Thoracic aorta (tissue), 2 donors: ENCODE data around the gene RNF157. TPM values are rescaled to one million over a fixed set of nuclear protein-coding genes. Genes with fewer than 3 reads are reported as not detected.

ENCODE experiments used
- ATAC-seq: fragments of 150-250 bp; one replicate; pipeline ENCODE4 v1.8.0; 2017; ENCODE audit warnings: low read depth; ENCODE audit not compliant: insufficient number of reproducible peaks, low FRiP score
- DNase-seq: peaks from one replicate; pipeline ENCODE4 v3.0.0-alpha.2; 2020; ENCODE audit warnings: low spot score
- H3K27ac ChIP-seq, 2 donors: fragments of 200-600 bp; sonication (generic); 1 replicate in 1 of 2; 2 replicates in 1 of 2; pipeline ENCODE4 v1.5.1; 2016; ENCODE audit warnings: mild to moderate bottlenecking in 2 of 2, moderate library complexity in 2 of 2
- H3K27me3 ChIP-seq: fragments of 200-600 bp; sonication (generic); replicated peaks from 2 replicates; pipeline ENCODE4 v1.6.0; 2016; ENCODE audit warnings: mild to moderate bottlenecking; ENCODE audit not compliant: insufficient read depth
- H3K36me3 ChIP-seq: fragments of 200-600 bp; sonication (generic); one replicate; pipeline ENCODE4 v1.5.1; 2016
- H3K4me1 ChIP-seq, 2 donors: fragments of 200-600 bp; sonication (generic); 1 replicate in 1 of 2; 2 replicates in 1 of 2; pipeline versions ENCODE4 v1.5.1 to v1.6.0; 2016; ENCODE audit warnings: low read depth in 2 of 2, mild to moderate bottlenecking in 1 of 2; ENCODE audit not compliant: control insufficient read depth in 1 of 2
- H3K4me3 ChIP-seq: fragments of 200-600 bp; sonication (generic); 2 replicates; pipeline ENCODE4 v1.5.1; 2016; ENCODE audit warnings: mild to moderate bottlenecking
- H3K9me3 ChIP-seq: fragments of 200-600 bp; sonication (generic); 2 replicates; pipeline ENCODE4 v1.5.1; 2016
- total RNA-seq, 2 donors: library from RNA; depleted of rRNA; stranded (reverse); fragments of >200 nt; gene quantifications; one replicate each; pipeline versions ENCODE4 v1.1.0 to v1.2.3, GENCODE V29; 2016
- TF ChIP-seq, protein P1 (sequence below): fragments of 200-600 bp; sonication (generic); IDR thresholded peaks from one replicate; pipeline ENCODE4 v1.5.1; 2019; ENCODE audit warnings: antibody characterized with exemption

The RNF157 gene
- total RNA-seq, 2 donors from 2014 or later, result 0.41 to 1.9 TPM

DNA sequence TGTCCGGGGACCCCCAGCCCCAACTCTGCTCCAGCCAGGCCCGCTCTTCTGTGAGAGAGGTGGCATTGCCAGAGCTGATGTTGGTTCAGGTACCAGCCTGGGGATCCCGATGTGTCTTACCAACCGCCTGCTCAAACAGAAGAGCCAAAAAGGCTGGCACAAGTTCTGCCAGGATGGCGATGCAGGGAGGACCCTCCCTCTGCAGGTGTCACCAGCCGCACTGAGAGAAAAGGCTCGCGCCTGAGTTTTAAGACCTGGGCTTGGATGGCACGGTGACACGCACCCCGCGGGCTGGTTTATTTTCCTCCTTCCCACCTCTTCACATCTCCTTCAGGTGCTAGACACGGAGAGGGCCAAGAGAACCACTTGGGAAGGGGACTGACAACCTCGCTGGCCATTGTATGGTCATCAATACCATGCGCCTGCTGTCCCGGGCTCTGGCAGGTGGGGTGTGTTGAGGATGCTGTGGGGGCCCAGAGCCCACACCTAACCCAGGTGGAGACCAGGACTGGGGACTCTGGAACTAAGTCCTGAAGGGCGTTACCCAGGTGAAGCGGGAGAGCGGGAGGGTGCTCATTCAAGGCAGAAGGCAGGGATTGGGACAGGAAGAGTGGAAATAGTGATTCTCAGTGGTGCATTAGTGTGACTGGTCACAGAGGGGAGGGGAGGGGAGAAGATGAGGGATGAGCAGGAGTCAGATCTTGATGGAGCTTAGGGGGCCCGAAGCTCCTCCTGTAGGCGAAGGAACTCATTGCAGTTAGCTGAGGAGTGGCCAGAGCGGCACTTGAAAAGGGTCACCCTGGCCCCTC, 115.5 kb downstream of the RNF157 start:
- no peak overlapping the region for H3K4me3 ChIP-seq
- no peaks in the 10 kb centered on the region for H3K9me3 ChIP-seq
- H3K27me3 ChIP-seq, result no peaks in the 10 kb centered on the region
- H3K36me3 ChIP-seq, result no peaks in the 10 kb centered on the region
- no peak for DNase-seq
- H3K27ac ChIP-seq, result no peak overlapping the region
- peaks cover 0 to 12% of the 10 kb centered on the region in 2 donors for H3K4me1 ChIP-seq
- no peak for ATAC-seq
- TF ChIP-seq, protein P1, sequence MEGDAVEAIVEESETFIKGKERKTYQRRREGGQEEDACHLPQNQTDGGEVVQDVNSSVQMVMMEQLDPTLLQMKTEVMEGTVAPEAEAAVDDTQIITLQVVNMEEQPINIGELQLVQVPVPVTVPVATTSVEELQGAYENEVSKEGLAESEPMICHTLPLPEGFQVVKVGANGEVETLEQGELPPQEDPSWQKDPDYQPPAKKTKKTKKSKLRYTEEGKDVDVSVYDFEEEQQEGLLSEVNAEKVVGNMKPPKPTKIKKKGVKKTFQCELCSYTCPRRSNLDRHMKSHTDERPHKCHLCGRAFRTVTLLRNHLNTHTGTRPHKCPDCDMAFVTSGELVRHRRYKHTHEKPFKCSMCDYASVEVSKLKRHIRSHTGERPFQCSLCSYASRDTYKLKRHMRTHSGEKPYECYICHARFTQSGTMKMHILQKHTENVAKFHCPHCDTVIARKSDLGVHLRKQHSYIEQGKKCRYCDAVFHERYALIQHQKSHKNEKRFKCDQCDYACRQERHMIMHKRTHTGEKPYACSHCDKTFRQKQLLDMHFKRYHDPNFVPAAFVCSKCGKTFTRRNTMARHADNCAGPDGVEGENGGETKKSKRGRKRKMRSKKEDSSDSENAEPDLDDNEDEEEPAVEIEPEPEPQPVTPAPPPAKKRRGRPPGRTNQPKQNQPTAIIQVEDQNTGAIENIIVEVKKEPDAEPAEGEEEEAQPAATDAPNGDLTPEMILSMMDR, result no peak

DNA sequence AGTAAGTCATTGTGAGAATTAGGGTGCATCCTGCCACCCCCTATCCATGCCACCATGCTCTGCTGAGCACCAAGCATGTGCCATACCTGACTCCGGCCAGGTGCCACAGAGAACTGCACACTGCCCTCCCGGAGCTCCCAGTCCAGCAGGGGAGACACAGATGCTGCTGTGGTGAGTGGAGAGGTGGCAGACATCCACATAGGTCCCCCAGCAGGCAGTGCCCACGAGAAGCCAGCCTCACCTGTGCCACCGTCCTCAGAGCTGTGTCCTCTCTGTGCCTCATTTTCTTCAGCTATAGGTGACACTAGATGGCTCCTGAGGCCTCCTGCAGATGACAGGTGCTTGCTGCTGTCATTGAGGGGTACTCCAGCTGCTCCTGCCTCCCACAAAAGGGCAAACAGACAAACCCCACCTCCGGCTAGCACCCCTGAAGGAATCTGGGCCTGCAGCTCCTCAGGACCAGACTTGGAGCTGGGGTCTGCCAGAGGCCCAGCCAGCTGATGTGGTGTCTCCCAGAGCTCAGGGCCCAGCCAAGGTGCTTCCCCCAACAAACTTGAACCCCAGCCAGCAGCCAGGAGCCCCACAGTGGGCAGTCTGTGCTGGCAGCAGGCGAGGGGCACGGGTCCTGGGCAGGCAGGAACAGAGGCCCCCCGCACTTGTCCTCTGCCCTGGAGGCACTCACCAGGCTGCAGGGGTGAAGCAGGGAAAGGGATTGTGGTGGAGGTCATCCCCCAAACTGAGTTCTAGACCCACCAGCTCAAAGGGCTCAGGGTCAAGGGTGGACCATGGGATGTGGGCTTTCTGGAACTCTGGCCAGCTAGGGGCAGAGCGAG, 116.3 kb downstream of the RNF157 start:
- TF ChIP-seq, protein P1, result no peak

DNA sequence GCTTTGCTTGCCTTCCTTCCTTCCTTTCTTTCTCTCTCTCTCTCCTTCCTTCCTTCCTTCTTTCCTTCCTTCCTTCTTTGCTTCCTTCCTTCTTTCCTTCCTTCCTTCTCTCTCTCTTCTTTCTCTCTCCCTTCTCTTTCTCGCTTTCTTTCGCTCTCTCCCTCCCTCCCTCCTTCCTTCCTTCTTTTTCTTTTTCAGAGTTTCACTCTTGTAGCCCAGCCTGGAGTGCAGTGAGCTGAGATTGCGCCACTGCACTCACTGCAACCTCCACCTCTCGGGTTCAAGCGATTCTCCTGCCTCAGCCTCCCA, 117.1 kb downstream of the RNF157 start:
- Histone ChIP-seq H3K4me3 (no peak overlapping the region), H3K4me1 (peaks cover 0 to 12% of the 10 kb centered on the region in 2 donors), H3K27ac (no peak overlapping the region), H3K27me3 (no peaks in the 10 kb centered on the region), H3K9me3 (no peaks in the 10 kb centered on the region), H3K36me3 (no peaks in the 10 kb centered on the region)
- ATAC-seq (no peak), DNase-seq (no peak)
- TF ChIP-seq, protein P1, result no peak

More for the DNA sequence above, 116.3 kb downstream of the RNF157 start:
- ATAC-seq (no peak), DNase-seq (no peak)
- no peaks in the 10 kb centered on the region for H3K9me3 ChIP-seq
- no peak overlapping the region for H3K27ac ChIP-seq
- H3K27me3 ChIP-seq, result no peaks in the 10 kb centered on the region
- peaks cover 0 to 12% of the 10 kb centered on the region in 2 donors for H3K4me1 ChIP-seq
- H3K36me3 ChIP-seq, result no peaks in the 10 kb centered on the region
- no peak overlapping the region for H3K4me3 ChIP-seq

DNA sequence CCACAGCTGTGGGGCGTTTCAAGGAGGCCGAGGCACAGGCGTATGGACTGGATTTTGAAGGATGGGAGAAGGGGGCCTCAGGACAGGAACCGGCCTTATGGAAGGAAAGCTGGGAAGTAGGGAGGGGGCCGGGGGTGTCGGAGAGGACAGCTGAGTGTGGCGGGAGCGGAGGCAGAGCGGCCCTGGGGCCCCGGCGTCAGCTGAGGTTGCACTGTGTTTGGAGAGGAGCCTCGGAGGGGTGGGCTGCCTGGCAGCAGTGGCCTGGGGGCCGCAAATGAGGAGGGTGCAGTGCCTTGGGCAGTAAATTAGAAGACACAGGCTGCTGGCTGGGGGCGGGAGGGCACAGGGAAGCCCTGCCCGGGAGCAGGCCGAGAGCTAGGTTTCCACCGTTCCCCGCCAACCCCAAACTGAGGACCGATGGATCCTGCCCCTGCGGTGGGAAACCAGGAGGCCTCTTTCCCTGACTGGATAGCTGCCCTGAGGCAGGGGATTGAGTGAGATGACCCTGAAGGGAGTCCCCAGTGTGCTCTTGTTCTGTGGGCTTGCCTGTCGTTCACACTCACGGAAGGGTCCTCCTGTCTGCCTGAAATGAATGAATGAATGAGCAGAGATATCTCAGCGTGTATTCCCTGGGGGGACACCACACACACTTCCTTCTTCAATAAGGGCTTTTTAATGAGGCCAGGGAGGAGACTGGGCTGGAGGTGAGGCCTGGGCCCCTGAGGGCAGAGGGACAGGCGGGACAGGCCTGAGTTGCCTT, 117.7 kb downstream of the RNF157 start:
- H3K4me1 ChIP-seq, result peaks cover 0 to 12% of the 10 kb centered on the region in 2 donors
- ATAC-seq, result no peak
- no peaks in the 10 kb centered on the region for H3K27me3 ChIP-seq
- H3K36me3 ChIP-seq, result no peaks in the 10 kb centered on the region
- H3K4me3 ChIP-seq, result peak overlapping the region; percentile 75
- TF ChIP-seq, protein P1, result no peak
- H3K27ac ChIP-seq, result no peak overlapping the region
- no peaks in the 10 kb centered on the region for H3K9me3 ChIP-seq
- no peak for DNase-seq
